Caco-2 (cell line): ENCODE data around the gene RAD23A. TPM values are rescaled to one million over a fixed set of nuclear protein-coding genes. Genes with fewer than 3 reads are reported as not detected.
A peak's percentile ranks its signal among the peaks of the same experiment; 100 is the strongest.

Experiments
- BruUV-seq: library from RNA; stranded (reverse); fragments of 400-500 nt; replicated peaks from 2 replicates; lab custom pipeline; 2021; lab: Mats Ljungman, UMichigan
- CTCF ChIA-PET: fragments of 300-600 bp; sonication (Branson Sonifier 250); formaldehyde crosslinking; loops from one replicate; lab custom pipeline; 2022; ENCODE audit warnings: antibody characterized with exemption; lab: Charles Lee
- POLR2A ChIA-PET: fragments of 300-600 bp; sonication (Branson Sonifier 250); formaldehyde crosslinking; loops from one replicate; lab custom pipeline; 2022; ENCODE audit warnings: antibody characterized with exemption; lab: Charles Lee
- DNase-seq, 2 experiments: peaks; one replicate each; pipeline versions ENCODE4 v3.0.0 to v3.0.0-alpha.2; 2020 to 2022
- H3K27me3 ChIP-seq: replicated peaks from 2 replicates; pipeline ENCODE4 v1.6.0; 2011; ENCODE audit warnings: low read length; ENCODE audit not compliant: control insufficient read depth, insufficient read depth
- H3K36me3 ChIP-seq: 2 replicates; pipeline ENCODE4 v1.5.1; 2011; ENCODE audit warnings: low read length; ENCODE audit not compliant: control insufficient read depth, insufficient read depth
- H3K4me1 ChIP-seq: fragments of 250-450 bp; sonication (Bioruptor Pico); 2 replicates; pipeline ENCODE4 v1.5.1; 2020; ENCODE audit warnings: mild to moderate bottlenecking
- H3K4me3 ChIP-seq: 2 replicates; pipeline ENCODE4 v1.5.1; 2011; ENCODE audit warnings: low read depth, mild to moderate bottlenecking, control low read depth, low read length
- H3K9me3 ChIP-seq: fragments of 250-450 bp; sonication (Bioruptor Pico); 2 replicates; pipeline ENCODE4 v1.5.1; 2020; ENCODE audit warnings: mild to moderate bottlenecking, moderate library complexity
- H3K27ac Mint-ChIP-seq: one replicate; pipeline ENCODE4 v1.8.0; 2022; ENCODE audit warnings: mixed read lengths; ENCODE audit not compliant: unreplicated experiment
- H3K27me3 Mint-ChIP-seq: one replicate; pipeline ENCODE4 v1.8.0; 2022; ENCODE audit warnings: mixed read lengths; ENCODE audit not compliant: insufficient read depth, unreplicated experiment
- H3K36me3 Mint-ChIP-seq: one replicate; pipeline ENCODE4 v1.8.0; 2022; ENCODE audit warnings: mild to moderate bottlenecking, mixed read lengths; ENCODE audit not compliant: insufficient read depth, unreplicated experiment
- H3K4me1 Mint-ChIP-seq: one replicate; pipeline ENCODE4 v1.8.0; 2022; ENCODE audit warnings: low read depth, mixed read lengths; ENCODE audit not compliant: unreplicated experiment
- H3K4me3 Mint-ChIP-seq: one replicate; pipeline ENCODE4 v1.8.0; 2022; ENCODE audit warnings: mild to moderate bottlenecking, moderate library complexity, mixed read lengths; ENCODE audit not compliant: unreplicated experiment
- H3K9me3 Mint-ChIP-seq: one replicate; pipeline ENCODE4 v1.8.0; 2022; ENCODE audit warnings: mixed read lengths; ENCODE audit not compliant: unreplicated experiment
- intact Hi-C: fragments of 100-400 bp; cut with micrococcal nuclease; formaldehyde crosslinking; loops from one replicate; pipeline ENCODE4 v1.10.0; 2022; ENCODE audit not compliant: unreplicated experiment
- total RNA-seq: library from RNA; stranded (reverse); gene quantifications from 2 replicates; pipeline ENCODE4 v1.2.3, GENCODE V29; 2022
- TF ChIP-seq, protein P1 (sequence below), 2 experiments: fragments of 200-600 bp in 1 of 2; IDR thresholded peaks; 1 replicate in 1 of 2; 2 replicates in 1 of 2; pipeline versions ENCODE4 v1.5.1 to v1.8.0; 2011 to 2022; ENCODE audit warnings: antibody characterized with exemption in 1 of 2, control low read depth in 1 of 2, inconsistent platforms in 1 of 2, low read depth in 1 of 2, low read length in 1 of 2, mild to moderate bottlenecking in 1 of 2, moderate library complexity in 1 of 2; ENCODE audit not compliant: insufficient read depth in 1 of 2, severe bottlenecking in 1 of 2, unreplicated experiment in 1 of 2

Gene RAD23A
- total RNA-seq, 1 experiment from 2014 or later, result 102 TPM

DNA sequence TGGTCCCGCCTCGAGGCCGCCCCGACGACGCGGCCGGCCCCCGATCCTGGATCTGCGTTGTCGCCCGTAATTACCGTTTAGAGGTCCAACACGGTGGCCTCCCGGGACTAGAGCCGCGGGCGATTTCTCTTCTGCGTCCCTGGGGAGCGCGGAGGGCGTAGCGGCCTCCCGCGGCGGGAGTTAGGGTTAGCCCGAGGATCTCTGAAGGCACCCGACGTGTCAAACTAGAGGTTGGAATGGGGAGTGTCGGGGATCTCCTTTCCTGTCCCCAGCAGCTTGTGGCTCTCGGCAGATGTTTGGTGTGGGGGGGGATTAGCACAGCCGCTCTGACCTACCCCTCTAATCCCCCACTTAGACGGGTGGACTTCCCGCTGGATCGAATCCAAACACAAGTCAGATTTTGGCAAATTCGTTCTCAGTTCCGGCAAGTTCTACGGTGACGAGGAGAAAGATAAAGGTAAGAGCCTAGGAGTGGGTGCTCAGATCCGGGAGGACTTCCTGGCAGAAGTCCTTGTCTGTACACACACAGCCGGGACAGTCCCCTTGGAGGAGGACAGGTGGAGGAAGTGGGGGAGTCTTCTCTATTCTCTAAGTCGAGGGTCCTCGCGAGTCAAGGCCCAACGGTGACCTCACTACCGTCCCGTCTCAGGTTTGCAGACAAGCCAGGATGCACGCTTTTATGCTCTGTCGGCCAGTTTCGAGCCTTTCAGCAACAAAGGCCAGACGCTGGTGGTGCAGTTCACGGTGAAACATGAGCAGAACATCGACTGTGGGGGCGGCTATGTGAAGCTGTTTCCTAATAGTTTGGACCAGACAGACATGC lies 6.7 kb upstream of the RAD23A start:
- CTCF ChIA-PET, result no interaction called here
- TF ChIP-seq, protein P1, sequence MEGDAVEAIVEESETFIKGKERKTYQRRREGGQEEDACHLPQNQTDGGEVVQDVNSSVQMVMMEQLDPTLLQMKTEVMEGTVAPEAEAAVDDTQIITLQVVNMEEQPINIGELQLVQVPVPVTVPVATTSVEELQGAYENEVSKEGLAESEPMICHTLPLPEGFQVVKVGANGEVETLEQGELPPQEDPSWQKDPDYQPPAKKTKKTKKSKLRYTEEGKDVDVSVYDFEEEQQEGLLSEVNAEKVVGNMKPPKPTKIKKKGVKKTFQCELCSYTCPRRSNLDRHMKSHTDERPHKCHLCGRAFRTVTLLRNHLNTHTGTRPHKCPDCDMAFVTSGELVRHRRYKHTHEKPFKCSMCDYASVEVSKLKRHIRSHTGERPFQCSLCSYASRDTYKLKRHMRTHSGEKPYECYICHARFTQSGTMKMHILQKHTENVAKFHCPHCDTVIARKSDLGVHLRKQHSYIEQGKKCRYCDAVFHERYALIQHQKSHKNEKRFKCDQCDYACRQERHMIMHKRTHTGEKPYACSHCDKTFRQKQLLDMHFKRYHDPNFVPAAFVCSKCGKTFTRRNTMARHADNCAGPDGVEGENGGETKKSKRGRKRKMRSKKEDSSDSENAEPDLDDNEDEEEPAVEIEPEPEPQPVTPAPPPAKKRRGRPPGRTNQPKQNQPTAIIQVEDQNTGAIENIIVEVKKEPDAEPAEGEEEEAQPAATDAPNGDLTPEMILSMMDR (IDR thresholded peaks at IDR 0.05; ENCODE audit: insufficient read depth in 1 of 2, low read depth in 1 of 2, low read length in 1 of 2, severe bottlenecking in 1 of 2, unreplicated experiment in 1 of 2), result peak in 1 of 2 experiments; percentile 23
- intact Hi-C loops, result loop anchor here (1.0 kb wide), 1 partner anchor 20 kb away; the partner anchor contains the start of gene SYCE2

DNA sequence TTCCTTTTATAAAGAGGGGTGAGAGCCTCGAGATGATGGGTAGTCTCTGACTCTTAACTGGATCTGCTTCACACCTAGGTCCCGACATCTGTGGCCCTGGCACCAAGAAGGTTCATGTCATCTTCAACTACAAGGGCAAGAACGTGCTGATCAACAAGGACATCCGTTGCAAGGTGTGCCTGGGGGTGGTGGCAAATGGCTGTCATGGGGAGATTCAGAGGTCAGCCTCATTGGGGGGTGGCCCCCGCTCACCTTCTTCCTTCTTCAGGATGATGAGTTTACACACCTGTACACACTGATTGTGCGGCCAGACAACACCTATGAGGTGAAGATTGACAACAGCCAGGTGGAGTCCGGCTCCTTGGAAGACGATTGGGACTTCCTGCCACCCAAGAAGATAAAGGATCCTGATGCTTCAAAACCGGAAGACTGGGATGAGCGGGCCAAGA lies 5.7 kb upstream of the RAD23A start:
- ChIA-PET CTCF (no interaction called here), POLR2A (no interaction called here)
- intact Hi-C loops, result no loop called here
- Mint-ChIP-seq H3K4me3 (peak overlapping the region; percentile 97), H3K9me3 (no peaks in the 10 kb centered on the region), H3K36me3 (peaks cover 74% of the 10 kb centered on the region), H3K27ac (peak overlapping the region; percentile 97), H3K4me1 (peaks cover 17% of the 10 kb centered on the region), H3K27me3 (peaks cover 3% of the 10 kb centered on the region)
- Histone ChIP-seq H3K4me1 (peaks cover 23% of the 10 kb centered on the region), H3K4me3 (peak overlapping the region; percentile 100), H3K9me3 (no peaks in the 10 kb centered on the region), H3K36me3 (peaks cover 16% of the 10 kb centered on the region), H3K27me3 (no peaks in the 10 kb centered on the region)
- no peak for DNase-seq
- TF ChIP-seq, protein P1 (IDR thresholded peaks at IDR 0.05; ENCODE audit: insufficient read depth in 1 of 2, low read depth in 1 of 2, low read length in 1 of 2, severe bottlenecking in 1 of 2, unreplicated experiment in 1 of 2), result no peak
- BruUV-seq, result no TSS peak

More for the DNA sequence above, 6.7 kb upstream of the RAD23A start:
- H3K27ac Mint-ChIP-seq, result peak overlapping the region; percentile 97
- Histone ChIP-seq H3K9me3 (no peaks in the 10 kb centered on the region), H3K27me3 (no peaks in the 10 kb centered on the region), H3K4me3 (peak overlapping the region; percentile 100), H3K4me1 (peaks cover 21% of the 10 kb centered on the region; the same call in 1 of the 2 replicates), H3K36me3 (peaks cover 16% of the 10 kb centered on the region)
- peaks cover 17% of the 10 kb centered on the region for H3K4me1 Mint-ChIP-seq
- POLR2A ChIA-PET, result no interaction called here
- peaks cover 3% of the 10 kb centered on the region for H3K27me3 Mint-ChIP-seq
- BruUV-seq, result TSS peak; percentile 67
- peak in 1 of 2 experiments; percentile 62 for DNase-seq
- peak overlapping the region; percentile 97 for H3K4me3 Mint-ChIP-seq
- H3K9me3 Mint-ChIP-seq, result no peaks in the 10 kb centered on the region
- H3K36me3 Mint-ChIP-seq, result peaks cover 64% of the 10 kb centered on the region

- ChIA-PET POLR2A (no interaction called here), CTCF (interaction anchor here (0.6 kb wide), 1 partner anchor 219 kb away, joined by 6 read pairs; no protein-coding TSS in a partner anchor)
- Histone ChIP-seq H3K4me1 (peaks cover 26% of the 10 kb centered on the region), H3K4me3 (no peak overlapping the region), H3K27me3 (no peaks in the 10 kb centered on the region), H3K9me3 (no peaks in the 10 kb centered on the region), H3K36me3 (peaks cover 16% of the 10 kb centered on the region)
- no TSS peak for BruUV-seq
- intact Hi-C loops, result no loop called here
- TF ChIP-seq, protein P1 (IDR thresholded peaks at IDR 0.05; ENCODE audit: insufficient read depth in 1 of 2, low read depth in 1 of 2, low read length in 1 of 2, severe bottlenecking in 1 of 2, unreplicated experiment in 1 of 2), result no peak
- no peak overlapping the region for H3K27ac Mint-ChIP-seq
- DNase-seq, result no peak
- peaks cover 3% of the 10 kb centered on the region for H3K27me3 Mint-ChIP-seq
- peaks cover 83% of the 10 kb centered on the region for H3K36me3 Mint-ChIP-seq
- peaks cover 17% of the 10 kb centered on the region for H3K4me1 Mint-ChIP-seq
- peak overlapping the region; percentile 19 for H3K4me3 Mint-ChIP-seq
- no peaks in the 10 kb centered on the region for H3K9me3 Mint-ChIP-seq
These were observed 4.8 kb upstream of the RAD23A start for GRCh38 chr19:12940897-12941296.
